ENCODE results near the gene ACSL1.

Gene ACSL1

DNA sequence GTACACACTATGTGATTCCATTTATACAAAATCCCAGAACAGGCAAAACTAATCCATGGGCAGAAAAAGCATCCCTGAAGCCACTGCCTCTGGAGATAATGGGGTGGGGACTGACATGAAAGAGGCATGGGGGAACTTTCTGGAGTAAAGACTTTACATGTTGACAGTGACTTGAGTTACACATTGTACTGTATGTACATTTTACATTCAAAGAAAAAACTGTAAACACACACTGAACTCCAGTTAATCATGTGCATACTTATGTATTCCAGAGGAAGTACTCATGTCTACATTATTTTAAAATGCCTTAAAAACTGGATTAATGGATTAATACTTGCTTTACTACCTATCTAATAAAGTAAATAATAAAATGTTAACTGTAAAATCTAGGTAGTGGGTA is 113.4 kb downstream of the ACSL1 start:
- no peak for DNase-seq (ENCODE audit: low spot score)

DNA sequence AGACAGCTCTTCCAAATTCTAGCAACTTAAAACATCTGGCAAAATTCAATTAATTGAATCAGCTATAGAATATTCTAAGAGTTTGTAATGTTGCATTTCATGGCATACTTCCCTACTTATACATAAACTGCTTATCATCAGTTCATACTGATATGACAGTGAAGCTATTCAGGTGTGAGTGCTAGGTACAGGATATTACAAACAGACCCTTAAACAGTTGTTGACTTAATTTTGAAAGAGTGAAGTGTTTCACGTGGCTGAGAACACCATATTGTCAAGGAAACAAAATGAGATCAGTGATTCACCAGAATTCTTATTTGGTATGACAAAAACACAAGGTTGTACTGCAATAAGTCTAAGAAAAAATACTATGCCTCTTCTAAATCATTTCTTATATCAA is 119.3 kb downstream of the ACSL1 start:
- no peak for DNase-seq (ENCODE audit: low spot score)

DNA sequence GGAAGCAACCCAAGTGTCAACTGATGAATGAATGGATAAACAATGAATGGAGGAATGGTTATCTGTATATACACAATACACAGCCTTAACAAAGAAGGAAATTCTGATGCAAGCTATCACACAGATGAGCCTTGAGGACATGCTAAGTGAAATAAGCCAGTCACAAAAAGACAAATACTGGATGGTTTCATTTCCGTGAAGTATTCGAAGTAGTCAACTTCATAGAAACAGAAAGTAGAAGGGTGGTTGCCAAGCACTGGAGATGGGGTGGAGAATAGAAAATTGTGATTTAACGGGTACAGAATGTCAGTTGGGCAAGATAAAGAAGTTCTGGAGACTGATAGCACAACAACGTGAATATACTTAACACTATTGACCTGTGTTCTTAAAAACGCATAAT is 120.1 kb downstream of the ACSL1 start:
- no peak for DNase-seq (ENCODE audit: low spot score)
